Stimulated activated CD4-positive, alpha-beta T cell treated with anti-CD3 and anti-CD28 coated beads, Interleukin-4, amount 100 ng/mL, for 24 hours (primary cell): ENCODE data around the gene CPXM2.

Source experiments
- DNase-seq: peaks from one replicate; pipeline ENCODE4 v3.0.0-alpha.2; 2020

CPXM2 gene

DNA sequence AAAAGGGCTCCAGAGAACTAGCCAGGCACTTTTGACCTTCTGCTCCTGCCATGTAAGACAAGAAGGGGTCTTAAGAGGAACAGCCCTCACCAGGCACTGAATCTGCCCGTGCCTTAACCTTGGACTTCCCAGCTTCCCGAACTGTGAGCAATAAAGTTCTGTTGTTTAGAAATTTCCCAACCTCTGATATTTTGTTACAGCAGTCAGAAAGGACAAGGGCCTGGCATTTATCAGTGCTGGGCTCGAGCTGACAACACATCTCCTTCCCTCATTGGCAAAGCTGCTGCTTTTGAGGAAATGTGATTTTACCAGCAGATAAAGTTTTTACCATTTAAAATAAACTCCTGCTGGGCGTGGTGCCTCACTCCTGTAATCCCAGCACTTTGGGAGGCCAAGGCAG is 122.0 kb downstream of the CPXM2 start:
- no peak for DNase-seq

DNA sequence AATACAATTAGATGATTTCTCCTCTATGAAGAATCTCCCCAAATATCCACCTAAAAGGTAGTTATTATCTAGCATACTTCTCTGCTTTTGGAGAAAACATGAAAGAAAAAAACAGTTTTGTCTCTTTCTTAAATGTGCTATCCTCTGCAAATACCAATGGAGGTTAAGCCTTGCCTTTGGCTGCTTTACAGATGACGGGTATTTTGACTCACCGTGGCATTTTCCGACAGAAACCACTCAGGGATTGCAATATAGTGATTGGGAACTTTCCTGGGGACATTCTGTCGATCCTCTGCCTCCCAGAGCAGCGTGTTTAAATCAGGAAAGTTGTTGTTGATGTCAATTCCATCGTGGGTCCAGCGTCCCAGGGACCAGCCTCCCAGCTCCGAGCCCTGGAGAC is 124.8 kb downstream of the CPXM2 start:
- DNase-seq, result no peak

DNA sequence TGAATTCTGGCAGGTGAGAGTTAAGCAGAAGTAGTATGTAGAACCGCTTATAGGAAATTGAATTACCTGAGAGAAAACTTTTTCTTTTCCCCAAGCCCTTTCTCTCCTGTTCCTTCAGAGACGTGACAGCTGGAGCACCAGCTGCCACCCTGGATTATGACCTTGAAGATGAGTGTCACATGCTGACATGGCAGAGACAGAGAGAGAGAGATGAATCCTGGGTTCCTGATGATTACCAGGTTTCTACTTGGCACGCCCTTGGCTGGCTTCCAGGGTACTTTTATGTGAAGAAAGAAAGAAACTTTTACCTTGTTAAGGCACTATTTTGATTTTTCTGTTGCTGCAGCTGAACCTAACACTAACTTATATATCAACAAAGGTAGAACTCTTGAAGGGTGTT is 125.6 kb downstream of the CPXM2 start:
- no peak for DNase-seq

DNA sequence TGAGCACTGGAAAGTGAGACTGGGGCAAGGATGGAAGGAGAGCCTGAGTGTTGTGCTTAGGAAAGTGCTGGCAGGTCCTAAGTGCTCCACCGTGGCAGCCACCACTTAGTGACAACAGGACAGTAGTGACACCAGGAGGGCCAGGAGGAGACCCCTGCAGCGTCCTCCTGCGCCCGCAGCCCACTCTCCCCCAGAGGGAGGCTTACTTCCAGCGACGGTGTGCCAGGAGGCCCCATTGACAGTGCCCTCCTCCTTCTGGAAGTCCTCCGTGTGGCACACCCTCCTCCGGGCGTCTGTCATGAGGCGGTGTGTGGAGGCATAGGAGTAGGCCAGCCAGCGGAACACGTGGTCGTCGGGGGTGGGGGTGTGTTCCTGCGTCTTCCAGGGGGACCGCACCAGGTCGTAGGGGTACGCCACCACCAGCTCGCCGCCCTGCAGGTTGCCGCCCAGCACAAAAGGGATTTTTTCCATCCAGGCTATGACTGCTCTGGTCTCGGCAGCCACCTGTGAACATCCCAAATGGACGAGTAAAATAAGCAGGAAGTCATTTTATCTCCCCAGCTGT is 129.9 kb downstream of the CPXM2 start:
- no peak for DNase-seq

DNA sequence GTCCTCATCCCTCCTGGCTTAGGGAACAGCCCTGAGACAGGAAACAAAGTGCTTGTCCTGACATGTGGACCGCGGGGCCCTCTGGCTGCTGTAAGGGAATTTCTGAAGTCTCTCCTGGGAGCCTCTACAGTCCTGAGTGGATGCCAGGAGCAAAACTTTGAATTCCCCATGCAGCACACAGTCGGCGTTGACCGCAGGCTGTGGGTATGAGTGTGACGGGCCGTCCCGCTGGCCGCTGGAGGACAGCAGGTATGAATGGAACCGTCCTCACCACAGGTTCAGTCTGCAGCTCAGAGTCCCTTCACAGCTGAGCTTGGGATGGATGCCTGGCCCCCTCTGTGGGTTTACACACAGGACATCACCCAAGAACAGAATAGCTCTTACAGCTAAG is 130.6 kb downstream of the CPXM2 start:
- no peak for DNase-seq

DNA sequence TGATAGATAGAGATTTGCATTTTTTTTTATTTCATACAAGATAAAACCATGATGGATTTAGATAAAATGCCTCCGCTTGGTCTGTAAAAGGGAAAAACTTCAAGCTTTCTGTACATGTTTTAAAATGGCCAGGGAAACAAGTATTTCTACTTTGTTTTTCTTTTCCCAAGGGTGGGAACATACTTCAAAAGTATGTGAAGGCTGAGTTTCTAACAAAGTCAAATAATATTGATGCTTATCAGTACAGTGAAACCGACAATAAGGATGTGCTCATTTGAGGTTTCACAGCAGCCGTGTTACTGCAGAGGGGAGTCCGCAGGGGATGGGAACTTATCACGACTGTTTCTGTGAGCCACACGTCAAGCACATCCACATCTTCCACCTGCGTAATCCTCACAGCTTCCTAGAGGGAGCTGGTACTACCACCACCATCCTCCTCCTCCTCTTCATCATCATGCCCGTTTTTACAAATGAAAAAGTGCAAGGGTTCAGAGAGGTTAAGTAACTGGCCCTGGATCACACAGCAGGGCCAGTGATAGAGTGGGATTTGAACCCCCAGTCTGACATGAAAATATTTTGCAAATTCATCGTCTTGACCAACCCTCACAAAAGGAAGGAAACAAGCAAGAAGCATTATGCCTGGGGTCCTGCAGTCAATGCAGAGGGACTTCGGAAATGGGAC is 131.1 kb downstream of the CPXM2 start:
- DNase-seq, result no peak

DNA sequence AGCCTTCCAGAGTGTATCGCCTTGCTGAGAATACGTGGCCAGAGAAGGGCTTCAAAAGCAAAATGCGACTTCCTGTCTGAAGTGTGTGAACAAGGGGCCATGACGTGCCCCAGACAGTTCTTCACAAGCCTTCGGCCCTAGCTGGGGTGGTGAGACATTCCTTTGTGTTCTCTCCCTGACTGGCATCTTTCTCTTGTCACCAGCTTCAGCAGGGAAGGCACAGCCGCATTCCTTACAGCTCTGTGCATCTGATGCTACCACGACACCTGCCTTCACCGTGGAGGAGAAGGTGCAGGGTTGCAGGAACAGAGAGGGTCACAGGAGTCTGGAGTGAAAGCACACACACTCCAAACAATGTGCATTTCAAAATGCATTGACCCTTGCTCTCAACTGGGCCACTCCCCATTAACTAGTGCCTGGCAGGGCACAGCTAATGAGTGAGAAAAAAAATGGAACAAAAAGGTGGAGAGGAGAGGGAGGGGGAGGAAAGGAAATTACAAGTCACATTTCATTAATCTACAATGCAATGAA is 132.0 kb downstream of the CPXM2 start:
- no peak for DNase-seq

DNA sequence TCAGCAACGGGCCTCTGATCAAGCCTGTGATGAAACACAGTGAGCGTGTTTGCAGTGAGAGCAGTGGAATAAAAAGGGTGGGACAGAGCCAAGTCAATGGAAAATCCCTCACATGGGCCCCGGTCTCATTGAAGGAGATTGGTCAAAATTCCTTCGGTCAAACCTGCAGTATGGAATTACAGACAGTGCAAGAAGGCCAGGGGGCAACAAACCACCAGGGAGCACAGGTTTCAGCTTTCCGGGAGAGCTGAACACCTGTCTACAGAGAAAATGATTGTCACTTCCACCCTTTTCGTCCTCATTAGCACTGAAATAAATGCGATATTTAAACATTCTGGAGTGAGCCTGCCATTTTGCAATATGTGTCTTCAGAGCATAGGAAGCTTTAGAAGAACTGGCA is 132.6 kb downstream of the CPXM2 start:
- no peak for DNase-seq

DNA sequence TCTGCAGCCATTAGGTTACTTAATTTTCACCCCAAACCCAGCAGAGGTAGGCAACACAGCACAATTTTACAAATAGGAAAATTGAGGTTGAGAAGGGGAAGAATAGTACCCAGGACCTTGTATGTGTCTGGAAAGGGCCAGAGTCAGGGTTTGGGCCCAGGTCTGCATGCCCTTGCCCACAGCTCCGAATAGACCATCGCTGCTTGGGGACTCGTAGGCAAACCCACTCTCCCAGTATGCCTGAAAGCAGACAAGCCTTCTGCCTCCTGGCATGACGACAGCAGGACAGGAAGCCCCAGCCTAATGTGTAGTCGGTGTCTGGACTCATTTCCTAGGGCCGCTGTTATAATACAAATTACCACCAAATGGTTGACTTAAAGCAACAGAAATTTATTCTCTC is 133.8 kb downstream of the CPXM2 start:
- no peak for DNase-seq

DNA sequence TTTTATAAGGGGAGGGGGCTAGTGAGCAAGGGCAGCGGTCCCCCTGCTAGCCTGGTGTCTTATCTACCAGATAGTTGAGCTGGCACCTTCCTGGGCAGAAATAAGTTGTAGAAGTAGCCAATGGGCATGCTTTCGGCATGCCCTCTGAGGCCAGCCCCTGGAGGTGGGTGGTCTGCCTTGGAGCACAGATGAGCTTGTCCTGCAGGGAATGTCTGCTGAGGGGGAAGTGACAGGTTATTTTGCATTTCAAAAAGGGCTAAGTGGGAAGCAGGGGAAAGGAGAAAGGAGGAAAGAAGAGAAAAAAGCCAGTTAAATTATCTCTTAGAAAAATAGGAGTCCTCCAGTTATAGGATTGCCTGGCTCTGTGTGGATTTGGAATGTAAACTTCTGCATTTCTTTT is 136.5 kb downstream of the CPXM2 start:
- no peak for DNase-seq

DNA sequence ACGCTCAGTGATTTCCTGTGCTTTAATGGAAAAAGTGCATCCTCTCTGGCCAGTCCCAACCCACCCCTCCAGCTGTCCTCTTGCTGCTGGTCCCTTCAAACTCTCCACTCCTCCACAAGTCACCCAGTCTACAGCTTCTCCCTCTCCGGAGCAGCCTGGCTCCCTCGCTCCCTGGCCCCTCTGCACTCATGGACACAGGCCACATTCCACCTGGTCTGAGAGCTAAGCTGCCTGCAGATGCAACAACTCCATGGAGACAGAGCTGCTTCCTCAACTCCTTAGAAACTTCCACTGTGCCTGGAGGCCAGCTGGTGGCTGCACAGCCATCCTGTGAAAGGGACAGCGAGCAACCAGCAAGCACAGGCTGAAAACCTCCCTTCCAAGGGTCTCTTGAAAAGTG is 137.5 kb downstream of the CPXM2 start:
- no peak for DNase-seq

DNA sequence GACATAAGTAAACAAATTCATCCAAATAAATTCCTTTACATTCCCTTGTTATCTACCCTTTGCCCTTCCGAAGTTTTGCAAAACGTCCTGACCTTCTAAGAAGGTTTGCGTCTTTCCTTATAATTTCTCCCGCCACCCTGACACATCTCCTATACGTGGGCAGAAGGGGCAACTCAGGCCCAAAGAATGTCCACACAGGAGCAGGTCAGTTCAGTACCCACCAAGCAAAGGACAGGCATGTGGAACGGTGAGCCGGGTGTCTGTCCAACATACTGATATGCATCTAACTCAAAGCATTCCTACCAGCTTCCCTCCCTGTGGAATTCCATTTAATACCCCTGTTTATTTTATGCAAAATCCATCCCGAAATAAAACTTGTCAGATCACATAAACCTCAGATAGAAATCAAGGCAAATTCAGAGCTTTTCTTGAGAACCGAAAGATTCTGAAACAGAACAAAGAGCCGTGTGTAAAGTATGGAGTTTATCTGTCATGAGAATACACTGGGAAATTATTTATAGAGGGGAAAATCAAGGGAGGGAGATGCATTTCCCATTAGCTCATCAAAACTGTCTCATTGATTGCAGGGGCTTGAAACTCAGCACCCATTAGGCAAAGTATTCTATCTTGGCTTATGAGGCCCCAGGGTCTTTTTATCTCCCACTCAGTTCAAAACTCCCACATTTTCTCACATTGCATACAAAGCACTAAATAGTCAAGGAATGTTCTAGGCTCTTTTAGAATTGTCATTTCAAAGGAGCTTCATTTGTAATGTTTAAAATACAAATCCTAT is 140.1 kb downstream of the CPXM2 start:
- DNase-seq, result no peak

DNA sequence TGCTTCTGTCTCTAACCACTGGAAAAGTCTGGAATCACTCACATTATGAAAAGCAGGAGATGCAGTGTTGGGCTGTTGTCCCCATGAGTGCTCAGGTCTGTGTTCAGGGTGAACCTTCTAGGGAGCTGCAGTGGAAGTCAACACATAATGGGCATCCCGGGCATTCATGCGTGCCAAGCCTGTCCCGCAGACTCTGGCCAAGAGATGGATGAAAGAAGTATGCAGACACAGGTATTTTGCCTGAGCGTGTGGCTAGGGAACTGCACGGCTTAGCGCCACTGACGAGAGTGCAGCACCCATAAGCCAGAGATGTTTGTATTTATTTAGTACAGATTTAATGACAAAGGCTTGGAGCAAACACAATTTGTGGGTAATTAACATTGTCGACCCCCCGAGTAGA is 140.7 kb downstream of the CPXM2 start:
- no peak for DNase-seq

DNA sequence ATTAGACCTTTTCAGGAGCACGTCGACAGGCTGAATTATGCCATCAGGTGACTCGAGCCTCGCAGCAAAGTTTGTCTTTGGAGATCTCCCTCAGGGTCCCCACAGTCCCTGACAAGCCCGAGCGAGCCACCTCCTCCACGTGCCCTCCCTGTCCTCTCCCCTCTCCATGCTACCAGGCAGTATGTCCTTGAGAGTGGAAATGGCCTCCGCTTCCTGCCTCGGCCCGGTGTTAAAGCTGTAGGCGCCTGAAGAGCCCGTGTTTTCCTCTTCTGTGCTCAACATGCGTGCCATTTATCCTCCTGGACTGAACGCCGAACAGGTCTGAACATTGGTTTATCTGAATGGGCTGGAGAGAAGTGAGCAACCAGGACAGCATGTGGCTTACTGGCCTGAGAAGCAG is 142.9 kb downstream of the CPXM2 start:
- DNase-seq, result no peak

DNA sequence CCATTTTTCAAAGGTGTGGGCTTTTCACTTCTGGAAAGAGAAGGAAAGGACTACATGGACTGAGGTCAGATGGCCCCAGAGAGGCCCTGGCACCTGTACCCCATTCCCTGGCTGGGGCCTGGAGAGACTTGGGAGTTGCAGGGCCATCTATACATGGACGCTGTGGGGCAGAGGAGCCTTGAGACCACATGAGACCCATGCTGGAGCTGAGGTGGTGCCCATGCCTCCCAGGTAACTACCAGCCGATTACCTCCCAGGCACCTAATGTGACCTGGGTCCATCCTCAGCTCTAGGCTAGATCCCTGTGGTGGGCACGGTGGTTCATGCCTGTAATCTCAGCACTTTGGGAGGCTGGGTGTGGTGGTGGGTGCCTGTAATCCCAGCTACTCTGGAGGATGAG is 144.2 kb downstream of the CPXM2 start:
- no peak for DNase-seq

DNA sequence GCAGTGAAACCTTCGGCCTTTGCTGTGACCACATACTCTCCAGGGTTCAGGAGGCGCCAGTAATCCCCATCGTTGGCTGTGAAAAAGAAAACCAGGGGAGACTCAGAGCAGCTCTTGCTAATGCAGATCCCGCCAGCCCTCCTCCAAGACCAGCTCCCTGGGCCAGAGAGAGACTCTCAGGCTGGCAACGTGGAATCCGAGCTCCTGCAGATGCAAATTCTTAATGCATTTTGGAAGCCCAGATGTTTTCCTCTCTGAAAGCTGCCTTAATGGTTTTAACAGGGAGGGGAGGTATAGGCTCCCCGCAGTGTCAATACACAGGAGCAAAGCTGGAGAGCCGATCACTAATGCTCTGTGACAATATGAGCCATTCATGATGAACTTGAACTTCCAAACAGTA is 144.7 kb downstream of the CPXM2 start:
- DNase-seq, result no peak

DNA sequence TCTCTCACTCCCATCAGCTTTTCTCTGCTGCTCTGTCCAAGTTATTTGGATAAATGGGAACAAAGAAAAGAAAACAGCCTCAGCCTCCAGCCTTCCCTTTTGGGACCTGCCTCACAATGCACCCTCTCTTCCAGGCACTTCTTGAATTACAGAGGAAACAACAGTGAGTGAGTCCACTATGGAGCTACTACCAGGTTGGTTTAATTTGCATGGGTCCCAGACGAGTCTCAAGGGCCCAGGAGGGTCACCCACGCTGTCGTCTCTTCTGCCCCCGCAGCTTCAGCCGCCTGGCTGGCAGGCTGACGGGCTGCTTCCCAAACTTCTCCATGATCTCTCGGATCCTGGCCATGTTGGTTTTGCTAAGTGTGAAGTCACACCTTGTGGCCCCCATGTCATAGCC is 145.1 kb downstream of the CPXM2 start:
- no peak for DNase-seq

DNA sequence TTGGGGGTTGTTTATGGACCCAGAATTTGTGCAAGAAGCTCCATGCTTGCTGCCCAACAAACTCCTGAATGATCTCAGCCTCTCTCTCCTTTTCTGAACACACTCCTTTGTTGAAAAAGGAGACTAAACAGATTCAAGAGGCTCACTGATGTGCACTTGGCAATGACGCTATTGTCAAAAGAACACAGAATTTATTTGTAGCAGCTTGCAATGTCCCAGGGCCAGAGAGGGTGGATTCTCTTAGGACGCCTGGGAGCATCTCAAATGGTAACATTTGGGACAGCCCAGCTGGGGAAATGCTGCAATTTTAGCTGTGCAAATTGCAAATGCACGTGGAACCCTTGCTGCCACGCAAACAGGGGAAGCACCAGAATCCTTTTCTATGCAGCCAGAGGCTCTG is 145.5 kb downstream of the CPXM2 start:
- no peak for DNase-seq

DNA sequence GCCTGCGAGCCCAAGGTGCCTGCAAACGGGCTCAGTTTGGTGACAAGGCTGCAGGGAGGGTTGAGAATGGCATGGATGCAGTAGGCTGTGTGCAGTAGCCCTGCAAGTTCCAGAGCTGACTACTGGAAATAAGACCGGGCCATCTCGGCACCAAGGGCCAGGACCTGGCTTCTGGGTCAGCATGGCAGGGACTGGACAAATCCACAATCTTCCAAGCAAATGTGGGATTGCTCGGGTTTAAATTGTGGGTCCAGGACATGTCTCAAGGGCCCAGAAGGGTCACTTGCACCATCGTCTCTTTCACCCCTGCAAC is 147.4 kb downstream of the CPXM2 start:
- no peak for DNase-seq

DNA sequence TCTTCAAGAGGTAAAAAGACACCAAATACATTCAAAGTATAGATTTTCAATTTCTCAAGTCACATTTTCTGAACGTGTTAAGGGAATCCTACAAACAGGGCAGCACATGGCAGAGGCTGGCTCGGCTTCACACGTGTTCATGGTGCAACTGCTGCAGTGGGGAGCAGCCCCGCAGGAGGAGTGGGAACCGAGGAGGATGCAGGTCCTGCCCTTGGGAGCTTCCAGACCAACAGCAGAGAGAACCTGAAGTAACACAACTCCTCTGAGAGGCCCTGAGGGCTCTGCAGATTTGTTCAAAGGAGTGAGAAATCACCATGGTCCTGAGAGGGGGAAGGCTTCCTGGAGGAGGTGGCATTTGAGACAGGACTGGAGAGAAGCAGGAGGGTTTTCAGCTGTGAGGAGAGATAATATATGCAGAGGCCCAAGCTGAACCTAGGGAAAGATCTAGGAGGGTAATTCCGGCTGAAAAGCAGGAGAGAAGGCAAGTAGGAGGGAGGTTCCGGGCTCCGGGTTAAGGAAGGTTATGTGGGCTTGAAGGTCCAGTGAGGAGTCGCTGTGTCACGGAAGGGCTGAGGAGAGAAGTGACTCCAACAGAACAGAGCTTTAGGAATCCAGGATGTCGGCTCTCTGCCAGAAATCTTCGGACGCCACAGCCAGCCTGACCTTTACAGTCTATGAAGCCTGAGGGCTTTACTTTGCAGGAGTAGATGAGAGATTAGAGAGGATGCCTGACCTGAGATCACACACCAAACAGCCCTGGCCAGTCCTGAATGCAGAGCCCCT is 148.0 kb downstream of the CPXM2 start:
- DNase-seq, result no peak

DNA sequence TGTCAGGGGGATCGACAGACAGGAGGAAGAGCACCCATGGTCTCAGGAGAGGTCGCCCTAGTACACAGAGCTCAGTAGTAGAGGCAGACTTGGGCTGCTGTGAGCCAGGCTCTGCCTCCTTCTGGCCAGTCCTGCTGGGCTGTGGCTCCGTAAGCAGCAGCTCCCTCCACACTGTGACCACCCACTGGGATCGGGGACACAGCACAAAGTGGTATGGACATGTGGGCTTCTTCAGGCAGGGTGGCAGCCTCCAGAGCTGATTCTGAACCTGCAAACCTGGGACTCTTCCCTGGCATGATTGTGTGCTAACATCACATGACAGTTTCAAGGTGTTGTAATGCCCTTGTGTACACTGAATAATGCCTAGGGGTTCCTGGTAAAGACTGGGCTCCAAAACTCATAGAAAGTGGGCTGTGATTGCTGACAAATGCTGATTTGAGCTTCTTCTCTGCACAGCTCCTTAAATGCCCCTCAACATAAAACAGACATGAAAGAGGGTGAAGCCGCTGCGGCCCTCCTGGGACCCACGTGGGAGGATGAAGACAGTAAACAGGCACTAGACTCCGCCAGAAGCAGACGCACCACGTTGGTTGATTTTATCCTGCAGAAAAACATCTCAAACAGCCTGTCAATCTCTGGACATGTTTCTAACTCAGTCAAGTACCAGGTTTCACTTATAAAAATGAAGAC is 148.7 kb downstream of the CPXM2 start:
- no peak for DNase-seq

DNA sequence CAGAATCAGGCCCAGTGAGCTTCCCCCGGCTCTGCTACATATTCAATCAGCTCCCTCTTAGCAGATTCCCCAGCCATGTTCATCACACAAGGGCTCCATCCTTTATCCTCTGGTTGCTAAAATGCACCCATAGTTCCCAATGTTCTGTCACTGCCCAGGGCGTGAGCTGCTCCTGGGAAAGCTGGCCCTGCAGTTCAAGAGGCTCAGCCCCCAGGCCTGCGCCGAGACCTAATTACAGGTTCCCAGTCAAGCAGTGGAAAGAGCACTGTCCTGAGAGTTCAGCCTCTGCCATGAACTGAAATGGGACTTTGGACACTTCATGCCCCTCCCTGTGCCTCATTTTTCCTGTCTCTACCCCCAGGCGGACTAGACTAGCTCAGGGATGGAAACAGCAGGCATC is 149.9 kb downstream of the CPXM2 start:
- no peak for DNase-seq

DNA sequence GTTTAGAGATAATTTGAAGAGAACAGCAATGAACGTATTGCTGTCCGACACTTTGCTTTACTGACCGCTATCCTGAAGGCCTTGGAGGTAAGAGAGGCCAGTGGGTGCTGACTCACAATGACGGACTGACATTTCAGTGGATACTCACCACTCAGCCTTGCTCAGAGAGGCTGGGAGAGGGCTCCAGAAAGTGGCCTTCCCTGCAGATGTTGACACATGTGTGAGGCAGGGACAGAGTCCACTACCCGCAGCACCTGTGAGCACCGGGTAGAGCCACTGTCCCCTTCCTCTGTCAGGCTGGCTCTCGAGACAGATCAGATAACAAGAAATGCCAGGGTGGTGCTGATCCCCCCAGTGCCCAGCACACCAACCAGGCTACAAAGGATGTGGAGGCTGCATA is 150.5 kb downstream of the CPXM2 start:
- no peak for DNase-seq
